MM.1S (cell line): Measurements from ENCODE around the gene C13orf42.

Source experiments
- DNase-seq: peaks from one replicate; pipeline ENCODE4 v3.0.0-alpha.2; 2015
- H2AFZ ChIP-seq: fragments of 300-600 bp; sonication (generic); 2 replicates; pipeline ENCODE4 v1.6.0; 2016; ENCODE audit warnings: antibody characterized with exemption, low read length
- H3F3A ChIP-seq: fragments of 300-600 bp; sonication (generic); 2 replicates; pipeline ENCODE4 v1.6.1; 2016; ENCODE audit warnings: mild to moderate bottlenecking, antibody characterized with exemption, low read length, moderate library complexity, mixed read lengths; ENCODE audit not compliant: insufficient read depth
- H3K27ac ChIP-seq: fragments of 300-600 bp; sonication (generic); 2 replicates; pipeline ENCODE4 v1.5.1; 2016; ENCODE audit warnings: mild to moderate bottlenecking, low read length
- H3K27me3 ChIP-seq: fragments of 300-600 bp; sonication (generic); replicated peaks from 2 replicates; pipeline ENCODE4 v1.6.0; 2016; ENCODE audit warnings: low read length; ENCODE audit not compliant: insufficient read depth
- H3K36me3 ChIP-seq: fragments of 300-600 bp; sonication (generic); replicated peaks from 2 replicates; pipeline ENCODE4 v1.6.1; 2016; ENCODE audit warnings: mild to moderate bottlenecking, low read length, mixed read lengths; ENCODE audit not compliant: insufficient read depth
- H3K4me1 ChIP-seq: fragments of 300-600 bp; sonication (generic); 2 replicates; pipeline ENCODE4 v1.6.1; 2016; ENCODE audit warnings: low read length, mixed read lengths
- H3K4me2 ChIP-seq: fragments of 300-600 bp; sonication (generic); 2 replicates; pipeline ENCODE4 v1.6.0; 2016; ENCODE audit warnings: low read depth, low read length
- H3K4me3 ChIP-seq: fragments of 300-600 bp; sonication (generic); 2 replicates; pipeline ENCODE4 v1.5.1; 2016; ENCODE audit warnings: low read length, mixed read lengths
- H3K79me2 ChIP-seq: fragments of 300-600 bp; sonication (generic); 2 replicates; pipeline ENCODE4 v1.6.1; 2016; ENCODE audit warnings: mixed run types, low read length, mixed read lengths
- H3K9ac ChIP-seq: fragments of 300-600 bp; sonication (generic); 2 replicates; pipeline ENCODE4 v1.6.1; 2016; ENCODE audit warnings: low read length, mixed read lengths
- H3K9me2 ChIP-seq: fragments of 300-600 bp; sonication (generic); replicated peaks from 2 replicates; pipeline ENCODE4 v1.6.1; 2016; ENCODE audit warnings: mild to moderate bottlenecking, low read length, mixed read lengths; ENCODE audit not compliant: insufficient read depth
- H3K9me3 ChIP-seq: fragments of 300-600 bp; sonication (generic); replicated peaks from 2 replicates; pipeline ENCODE4 v1.6.1; 2016; ENCODE audit warnings: mild to moderate bottlenecking, low read length, mixed read lengths; ENCODE audit not compliant: insufficient read depth
- H4K20me1 ChIP-seq: fragments of 300-600 bp; sonication (generic); 2 replicates; pipeline ENCODE4 v1.6.1; 2016; ENCODE audit warnings: mild to moderate bottlenecking, low read length, moderate library complexity, mixed read lengths; ENCODE audit not compliant: insufficient read depth
- EZH2 ChIP-seq: fragments of 300-600 bp; sonication (generic); optimal IDR thresholded peaks from 2 replicates; pipeline ENCODE3; 2017; ENCODE audit warnings: low read depth, mild to moderate bottlenecking, antibody characterized with exemption, low read length, mixed read lengths
- EZH2phosphoT487 ChIP-seq: fragments of 300-600 bp; sonication (generic); IDR thresholded peaks from 2 replicates; pipeline ENCODE4 v1.6.1; 2018; ENCODE audit warnings: antibody characterized with exemption, low read length
- TF ChIP-seq, protein P1 (sequence below): fragments of 300-600 bp; sonication (generic); IDR thresholded peaks from 2 replicates; pipeline ENCODE4 v1.5.1; 2016; ENCODE audit warnings: antibody characterized with exemption, low read length, mixed read lengths

The C13orf42 gene

DNA sequence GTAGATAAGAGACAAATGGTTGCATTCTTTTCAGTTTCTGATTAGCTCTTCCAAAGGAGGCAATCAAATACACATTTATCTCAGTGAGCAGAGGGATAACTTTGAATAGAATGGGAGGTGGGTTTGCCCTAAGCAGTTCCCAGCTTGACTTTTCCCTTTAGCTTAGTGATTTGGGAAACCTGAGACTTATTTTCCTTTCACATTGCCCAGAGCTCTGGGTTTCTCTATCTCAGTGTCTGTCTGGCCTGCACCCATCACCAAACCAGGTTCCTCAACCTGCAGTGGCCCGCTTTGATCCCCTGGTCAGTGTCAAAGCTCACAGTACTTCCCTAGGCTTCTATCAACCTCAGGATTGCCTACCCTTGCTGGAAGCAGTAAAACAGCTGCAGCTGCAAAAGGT, 35.6 kb upstream of the C13orf42 start:
- DNase-seq, result no peak
- no peaks in the 10 kb centered on the region for H4K20me1 ChIP-seq
- no peaks in the 10 kb centered on the region for H3K4me1 ChIP-seq
- H3K36me3 ChIP-seq, result no peaks in the 10 kb centered on the region
- H3K4me2 ChIP-seq, result no peak overlapping the region
- no peaks in the 10 kb centered on the region for H3K79me2 ChIP-seq
- H3K27me3 ChIP-seq, result no peaks in the 10 kb centered on the region
- no peak overlapping the region for H3K4me3 ChIP-seq
- H3K27ac ChIP-seq, result no peak overlapping the region
- H3K9me2 ChIP-seq, result no peaks in the 10 kb centered on the region
- TF ChIP-seq EZH2 (no peak), EZH2phosphoT487 (no peak)
- TF ChIP-seq, protein P1, sequence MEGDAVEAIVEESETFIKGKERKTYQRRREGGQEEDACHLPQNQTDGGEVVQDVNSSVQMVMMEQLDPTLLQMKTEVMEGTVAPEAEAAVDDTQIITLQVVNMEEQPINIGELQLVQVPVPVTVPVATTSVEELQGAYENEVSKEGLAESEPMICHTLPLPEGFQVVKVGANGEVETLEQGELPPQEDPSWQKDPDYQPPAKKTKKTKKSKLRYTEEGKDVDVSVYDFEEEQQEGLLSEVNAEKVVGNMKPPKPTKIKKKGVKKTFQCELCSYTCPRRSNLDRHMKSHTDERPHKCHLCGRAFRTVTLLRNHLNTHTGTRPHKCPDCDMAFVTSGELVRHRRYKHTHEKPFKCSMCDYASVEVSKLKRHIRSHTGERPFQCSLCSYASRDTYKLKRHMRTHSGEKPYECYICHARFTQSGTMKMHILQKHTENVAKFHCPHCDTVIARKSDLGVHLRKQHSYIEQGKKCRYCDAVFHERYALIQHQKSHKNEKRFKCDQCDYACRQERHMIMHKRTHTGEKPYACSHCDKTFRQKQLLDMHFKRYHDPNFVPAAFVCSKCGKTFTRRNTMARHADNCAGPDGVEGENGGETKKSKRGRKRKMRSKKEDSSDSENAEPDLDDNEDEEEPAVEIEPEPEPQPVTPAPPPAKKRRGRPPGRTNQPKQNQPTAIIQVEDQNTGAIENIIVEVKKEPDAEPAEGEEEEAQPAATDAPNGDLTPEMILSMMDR, result no peak
- H3F3A ChIP-seq, result no peaks in the 10 kb centered on the region
- no peak overlapping the region for H3K9ac ChIP-seq
- no peaks in the 10 kb centered on the region for H3K9me3 ChIP-seq
- H2AFZ ChIP-seq, result no peak overlapping the region

DNA sequence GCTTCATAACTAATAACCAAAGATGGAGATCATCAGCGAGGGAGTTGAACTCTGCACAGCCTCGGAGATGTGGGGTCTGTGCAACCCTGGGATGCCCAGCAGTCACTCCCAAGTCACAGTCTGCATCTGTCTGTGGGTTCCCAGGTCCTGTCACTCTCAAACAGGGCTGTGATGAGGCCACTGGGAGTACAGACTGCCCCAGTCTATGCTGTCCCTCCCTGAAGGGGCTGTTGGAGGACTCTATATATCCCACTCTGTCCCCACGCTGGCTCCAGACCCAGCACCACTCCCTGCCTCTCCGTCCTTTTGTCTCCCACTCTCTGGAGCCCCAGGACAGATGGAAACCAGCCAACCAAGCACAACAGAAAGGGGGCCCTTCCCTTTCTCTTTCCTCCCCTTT, 26.2 kb upstream of the C13orf42 start:
- Histone ChIP-seq H2AFZ (no peak overlapping the region), H3F3A (no peaks in the 10 kb centered on the region), H3K9me2 (no peaks in the 10 kb centered on the region), H4K20me1 (no peaks in the 10 kb centered on the region), H3K9me3 (no peaks in the 10 kb centered on the region), H3K4me1 (no peaks in the 10 kb centered on the region), H3K79me2 (no peaks in the 10 kb centered on the region), H3K9ac (no peak overlapping the region), H3K27me3 (no peaks in the 10 kb centered on the region), H3K27ac (no peak overlapping the region), H3K4me2 (no peak overlapping the region), H3K4me3 (no peak overlapping the region), H3K36me3 (no peaks in the 10 kb centered on the region)
- TF ChIP-seq EZH2, result no peak
- TF ChIP-seq, protein P1, result no peak
- no peak for DNase-seq

DNA sequence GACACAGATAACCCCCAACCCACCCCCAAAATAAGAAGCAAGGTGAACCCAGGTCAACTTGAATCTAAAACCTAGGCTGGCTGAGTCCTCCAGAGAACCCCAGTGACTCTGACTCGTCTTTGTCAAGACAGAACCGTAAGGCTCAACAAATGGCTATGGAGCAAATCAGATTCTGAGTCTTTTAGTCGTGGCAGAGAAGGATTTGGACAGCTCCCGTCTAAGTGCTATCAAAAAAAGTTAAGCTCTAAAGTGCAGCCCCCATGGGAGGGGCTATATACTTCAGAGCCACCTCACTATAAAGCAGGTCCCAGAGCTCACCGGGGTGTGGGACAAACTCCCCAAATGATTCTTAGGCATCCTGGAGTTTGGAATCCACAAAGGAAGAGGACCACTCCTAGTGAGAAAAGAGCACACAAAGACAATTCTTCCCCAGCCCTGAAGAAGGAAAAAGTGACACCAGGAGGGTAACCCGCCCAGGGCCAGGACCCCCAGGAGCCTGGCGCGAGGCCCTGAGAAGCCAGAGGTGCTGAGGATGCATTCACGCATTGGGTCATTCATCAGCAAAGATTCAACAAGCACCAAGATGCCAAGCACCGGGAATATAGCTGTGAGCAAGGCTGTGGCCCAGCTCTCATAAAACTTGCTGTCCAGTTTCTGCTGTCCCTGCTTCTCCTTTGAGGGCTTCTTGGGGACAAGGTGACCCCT, 25.4 kb upstream of the C13orf42 start:
- Histone ChIP-seq H3K4me3 (no peak overlapping the region), H3F3A (no peaks in the 10 kb centered on the region), H3K9me2 (no peaks in the 10 kb centered on the region), H3K4me1 (no peaks in the 10 kb centered on the region), H3K9me3 (no peaks in the 10 kb centered on the region), H2AFZ (no peak overlapping the region), H3K27me3 (no peaks in the 10 kb centered on the region), H4K20me1 (no peaks in the 10 kb centered on the region), H3K4me2 (no peak overlapping the region), H3K27ac (no peak overlapping the region), H3K9ac (no peak overlapping the region), H3K36me3 (no peaks in the 10 kb centered on the region), H3K79me2 (no peaks in the 10 kb centered on the region)
- no peak for DNase-seq
- TF ChIP-seq EZH2phosphoT487 (no peak), EZH2 (no peak)
- TF ChIP-seq, protein P1, result no peak
